Motor neuron (in vitro differentiated cells): ENCODE data around the gene AGPAT4. TPM values are rescaled to one million over a fixed set of nuclear protein-coding genes. Genes with fewer than 3 reads are reported as not detected.

Experiments
- ATAC-seq, 8 experiments: fragments of 200-7000 bp; cut with Tn5 transposase; replicated peaks in 6 of 8; 2 replicates each; pipeline ENCODE4 v1.8.0; 2021; ENCODE audit warnings: mild to moderate bottlenecking in 8 of 8, moderate library complexity in 8 of 8
- H3K27ac ChIP-seq, 2 donors: fragments of 250-450 bp; sonication (Bioruptor Pico); 2 replicates each; pipeline ENCODE4 v1.9.0; 2021; ENCODE audit warnings: antibody characterized with exemption in 2 of 2, mild to moderate bottlenecking in 2 of 2, moderate library complexity in 1 of 2
- H3K4me1 ChIP-seq, 2 donors: fragments of 250-450 bp; sonication (Bioruptor Pico); replicated peaks in 1 of 2; 2 replicates each; pipeline ENCODE4 v1.6.1; 2021; ENCODE audit warnings: antibody characterized with exemption in 2 of 2, mild to moderate bottlenecking in 2 of 2, moderate library complexity in 1 of 2
- H3K4me3 ChIP-seq, 5 donors: fragments of 250-450 bp; sonication (Bioruptor Pico); 2 replicates each; pipeline ENCODE4 v1.9.0; 2021; ENCODE audit warnings: antibody characterized with exemption in 5 of 5, mild to moderate bottlenecking in 5 of 5, moderate library complexity in 4 of 5
- WGBS, 10 experiments: fragments of 450-650 bp; shearing (Covaris generic); methylation state at CpG; one replicate each; pipeline ENCODE4 v1.0.0; 2022; 5-methylcytosine and 5-hydroxymethylcytosine counted together
- in situ Hi-C, 9 experiments: fragments of 400-800 bp; cut with MboI; loops; one replicate each; pipeline ENCODE4 v1.15.0; 2021; ENCODE audit warnings: low sequenced_read_pairs in 9 of 9, low pct_unique_long_range_greater_than_20kb in 2 of 9; ENCODE audit not compliant: unreplicated experiment in 9 of 9
- total RNA-seq, 8 experiments: library from RNA; unstranded; fragments of 300-600 nt; gene quantifications; 2 replicates each; pipeline versions ENCODE4 v1.2.3 to v1.2.4, GENCODE V29; 2022

The AGPAT4 gene
- total RNA-seq, 8 experiments from 2014 or later: 2.1 to 42.2 (median 18.6) TPM

- ATAC-seq: peak in 5 of 8 experiments; percentile 36 to 63 (median 50)
- H3K4me3 ChIP-seq: no peak overlapping the region
- 50 to 80% (median 66%) methylated on average over 1 to 5 of the region's 5 CpGs; no CpG with 5 or more reads in 1 of the 10 experiments for WGBS, 10 experiments
- H3K4me1 ChIP-seq: peaks cover 0 to 6% of the 10 kb centered on the region in 2 donors
- H3K27ac ChIP-seq: no peak overlapping the region
- in situ Hi-C loops: loop anchor here in 1 of 9 experiments (25.0 kb wide), 1 partner anchor 158 kb away; no protein-coding TSS in a partner anchor
Measured at GRCh38 chr6:161094955-161095354, 178.9 kb downstream of the AGPAT4 start.

- peaks cover 0 to 6% of the 10 kb centered on the region in 2 donors for H3K4me1 ChIP-seq
- no peak overlapping the region for H3K27ac ChIP-seq
- in situ Hi-C loops: loop anchor here in 1 of 9 experiments (25.0 kb wide), 1 partner anchor 155 kb away; no protein-coding TSS in a partner anchor
- no peak overlapping the region for H3K4me3 ChIP-seq
- WGBS, 10 experiments: 66 to 98% (median 90%) methylated on average over 3 to 6 of the region's 6 CpGs
- ATAC-seq: no peak
Measured at GRCh38 chr6:161091972-161092701, 181.7 kb downstream of the AGPAT4 start.

- in situ Hi-C loops: loop anchor here in 1 of 9 experiments (25.0 kb wide), 1 partner anchor 154 kb away; no protein-coding TSS in a partner anchor
- Histone ChIP-seq H3K4me3 (no peak overlapping the region), H3K27ac (no peak overlapping the region), H3K4me1 (peaks cover 0 to 6% of the 10 kb centered on the region in 2 donors)
- 76 to 100% (median 91%) methylated on average over 1 to 4 of the region's 4 CpGs for WGBS, 10 experiments
- ATAC-seq: no peak
Measured at GRCh38 chr6:161091151-161091550, 182.7 kb downstream of the AGPAT4 start.

- Histone ChIP-seq H3K4me1 (no peaks in the 10 kb centered on the region), H3K4me3 (no peak overlapping the region), H3K27ac (no peak overlapping the region)
- no peak for ATAC-seq
- WGBS, 10 experiments: 89 to 100% (median 100%) methylated on average over 1 to 2 of the region's 2 CpGs; no CpG with 5 or more reads in 6 of the 10 experiments
- in situ Hi-C loops: loop anchor here in 1 of 9 experiments (25.0 kb wide), 1 partner anchor 152 kb away; no protein-coding TSS in a partner anchor
Measured at GRCh38 chr6:161088676-161089328, 185.1 kb downstream of the AGPAT4 start.

- no peaks in the 10 kb centered on the region for H3K4me1 ChIP-seq
- no peak overlapping the region for H3K27ac ChIP-seq
- no peak for ATAC-seq
- 85 to 100% (median 95%) methylated on average over 1 to 5 of the region's 5 CpGs for WGBS, 10 experiments
- H3K4me3 ChIP-seq: no peak overlapping the region
- in situ Hi-C loops: loop anchor here in 1 of 9 experiments (25.0 kb wide), 1 partner anchor 148 kb away; no protein-coding TSS in a partner anchor
Measured at GRCh38 chr6:161085246-161085645, 188.6 kb downstream of the AGPAT4 start.

GRCh38 chr6:161082215-161082614, 191.6 kb downstream of the AGPAT4 start:
- H3K4me1 ChIP-seq: no peaks in the 10 kb centered on the region
- H3K4me3 ChIP-seq: no peak overlapping the region
- no peak overlapping the region for H3K27ac ChIP-seq
- in situ Hi-C loops: loop anchor here in 1 of 9 experiments (25.0 kb wide), 1 partner anchor 145 kb away; no protein-coding TSS in a partner anchor
- ATAC-seq: no peak
- WGBS, 10 experiments: 84 to 100% (median 96%) methylated on average over 1 to 2 of the region's 2 CpGs; no CpG with 5 or more reads in 2 of the 10 experiments

- 45 to 100% (median 95%) methylated on average over 2 to 10 of the region's 12 CpGs; no CpG with 5 or more reads in 1 of the 10 experiments for WGBS, 10 experiments
- Histone ChIP-seq H3K4me3 (no peak overlapping the region), H3K27ac (no peak overlapping the region), H3K4me1 (no peaks in the 10 kb centered on the region)
- ATAC-seq: no peak
- in situ Hi-C loops: loop anchor here in 1 of 9 experiments (25.0 kb wide), 1 partner anchor 143 kb away; no protein-coding TSS in a partner anchor
Measured at GRCh38 chr6:161080263-161080970, 193.4 kb downstream of the AGPAT4 start.
